ENCODE measurements around the gene AFF3. TPM values are rescaled to one million over a fixed set of nuclear protein-coding genes. Genes with fewer than 3 reads are reported as not detected.
"Not testable (repeated sequence)": the region's sequence is repeated elsewhere in the genome, so short reads cannot be mapped to it uniquely, and the experiment has no call there.

AFF3 gene
- total and polyA plus RNA-seq, 4 experiments from 2014 or later = 0.63 to 4.6 (median 3.6) TPM

DNA sequence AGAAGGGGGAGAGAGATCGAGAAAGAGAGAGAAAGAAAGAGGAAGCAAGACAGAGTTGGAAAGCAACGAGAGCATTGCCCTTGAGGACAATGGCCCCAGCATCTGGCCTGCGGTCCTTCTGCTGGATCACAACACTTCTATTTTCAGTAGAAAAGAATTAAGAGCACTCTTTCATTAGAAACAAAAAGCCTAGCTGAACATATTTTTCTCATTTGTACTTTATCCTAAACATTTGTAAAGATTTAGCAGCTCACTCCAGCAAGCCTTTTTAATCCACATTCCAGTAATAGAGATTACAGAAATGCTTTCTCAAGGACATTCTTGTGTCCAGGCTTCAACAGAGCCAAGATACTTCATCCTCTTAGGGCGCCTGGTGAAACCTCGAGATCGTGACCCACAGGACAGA is 31.6 kb upstream of the AFF3 start:
- no peaks in the 10 kb centered on the region for H3K4me1 ChIP-seq (ENCODE audit: insufficient read depth, low read length)
- no peaks in the 10 kb centered on the region for H3K36me3 Mint-ChIP-seq
- CTCF ChIA-PET (ENCODE audit: partially characterized antibody) = no interaction called here
- peaks cover 0 to 2% of the 10 kb centered on the region in 2 donors for H3K27me3 Mint-ChIP-seq
- peaks cover 0 to 3% (median 0%) of the 10 kb centered on the region in 8 donors for H3K9me3 Mint-ChIP-seq
- POLR2A ChIA-PET (ENCODE audit: partially characterized antibody) = no interaction called here
- no peaks in the 10 kb centered on the region for H3K36me3 ChIP-seq (ENCODE audit: insufficient read depth, low read length)
- intact Hi-C loops (cut with micrococcal nuclease) = no loop called here
- no peak overlapping the region for H3K27ac Mint-ChIP-seq
- no peaks in the 10 kb centered on the region for H3K4me1 Mint-ChIP-seq
- no peak for DNase-seq
- no peaks in the 10 kb centered on the region for H3K9me3 ChIP-seq (ENCODE audit: control insufficient read depth in 1 of 2, low read length in 2 of 2)
- H3K27ac ChIP-seq (ENCODE audit: low read depth, low read length) = no peak overlapping the region
- H3K27me3 ChIP-seq (ENCODE audit: insufficient read depth, low read length) = no peaks in the 10 kb centered on the region
- no peak overlapping the region for H3K4me3 ChIP-seq (ENCODE audit: low read length in 2 of 2)
- H3K4me3 Mint-ChIP-seq = no peak overlapping the region

DNA sequence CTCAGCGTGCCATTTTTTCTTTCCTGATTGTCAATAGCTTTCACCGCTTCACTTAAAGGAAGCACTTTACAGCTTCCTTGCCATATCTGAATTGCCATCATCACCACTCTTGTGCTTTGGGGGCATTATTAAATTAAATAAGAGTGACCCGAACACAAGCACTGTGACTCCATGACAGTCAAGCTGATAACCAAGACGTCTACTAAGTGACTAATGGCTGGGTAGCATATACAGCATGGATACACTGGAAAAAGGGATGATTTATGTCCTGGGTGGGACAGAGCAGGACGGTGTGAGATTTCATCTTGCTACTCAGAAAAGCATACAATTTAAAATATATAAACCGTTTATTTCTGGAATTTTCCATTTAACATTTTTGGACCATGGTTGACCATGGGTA is 24.3 kb upstream of the AFF3 start:
- Histone ChIP-seq H3K36me3 (ENCODE audit: insufficient read depth, low read length) (no peaks in the 10 kb centered on the region), H3K27ac (ENCODE audit: low read depth, low read length) (no peak overlapping the region), H3K4me1 (ENCODE audit: insufficient read depth, low read length) (no peaks in the 10 kb centered on the region), H3K4me3 (ENCODE audit: low read length in 2 of 2) (no peak overlapping the region), H3K9me3 (ENCODE audit: control insufficient read depth in 1 of 2, low read length in 2 of 2) (no peaks in the 10 kb centered on the region), H3K27me3 (ENCODE audit: insufficient read depth, low read length) (no peaks in the 10 kb centered on the region)
- POLR2A ChIA-PET (ENCODE audit: partially characterized antibody) = no interaction called here
- intact Hi-C loops (cut with micrococcal nuclease) = no loop called here
- Mint-ChIP-seq H3K4me1 (no peaks in the 10 kb centered on the region), H3K36me3 (no peaks in the 10 kb centered on the region), H3K27me3 (peaks cover 0 to 2% of the 10 kb centered on the region in 2 donors), H3K4me3 (no peak overlapping the region), H3K9me3 (peaks cover 0 to 16% (median 5%) of the 10 kb centered on the region in 8 donors), H3K27ac (no peak overlapping the region)
- CTCF ChIA-PET (ENCODE audit: partially characterized antibody) = no interaction called here
- no peak for DNase-seq

DNA sequence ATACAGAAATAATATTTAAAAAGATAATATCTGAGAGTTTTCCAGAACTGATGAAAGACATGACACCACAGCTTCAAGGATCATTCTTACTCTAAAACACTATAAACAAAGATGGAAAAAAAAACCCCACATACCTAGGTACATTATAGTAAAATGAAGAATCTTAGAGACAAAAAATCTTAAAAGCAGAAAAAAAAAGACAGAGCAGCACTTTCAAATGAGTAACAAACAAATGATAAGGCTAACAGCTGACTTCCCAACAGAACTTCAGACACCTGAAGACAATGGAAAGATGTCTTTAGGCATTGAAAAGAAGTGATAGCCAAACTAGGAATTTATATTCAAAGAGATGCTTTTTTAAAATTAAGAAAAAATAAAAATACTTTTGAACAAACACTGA is 21.2 kb upstream of the AFF3 start:
- no peaks in the 10 kb centered on the region for H3K4me1 Mint-ChIP-seq
- H3K27ac ChIP-seq (ENCODE audit: low read depth, low read length) = no peak overlapping the region
- POLR2A ChIA-PET (ENCODE audit: partially characterized antibody) = no interaction called here
- CTCF ChIA-PET (ENCODE audit: partially characterized antibody) = no interaction called here
- no peak for DNase-seq
- no peaks in the 10 kb centered on the region for H3K4me1 ChIP-seq (ENCODE audit: insufficient read depth, low read length)
- no peak overlapping the region for H3K4me3 Mint-ChIP-seq
- no peaks in the 10 kb centered on the region for H3K9me3 ChIP-seq (ENCODE audit: control insufficient read depth in 1 of 2, low read length in 2 of 2)
- H3K27me3 ChIP-seq (ENCODE audit: insufficient read depth, low read length) = no peaks in the 10 kb centered on the region
- peaks cover 0 to 16% (median 6%) of the 10 kb centered on the region in 8 donors for H3K9me3 Mint-ChIP-seq
- H3K36me3 Mint-ChIP-seq = no peaks in the 10 kb centered on the region
- peaks cover 0 to 5% of the 10 kb centered on the region in 2 donors for H3K27me3 Mint-ChIP-seq
- no peak overlapping the region for H3K27ac Mint-ChIP-seq
- H3K36me3 ChIP-seq (ENCODE audit: insufficient read depth, low read length) = no peaks in the 10 kb centered on the region
- no peak overlapping the region for H3K4me3 ChIP-seq (ENCODE audit: low read length in 2 of 2)
- intact Hi-C loops (cut with micrococcal nuclease) = no loop called here

DNA sequence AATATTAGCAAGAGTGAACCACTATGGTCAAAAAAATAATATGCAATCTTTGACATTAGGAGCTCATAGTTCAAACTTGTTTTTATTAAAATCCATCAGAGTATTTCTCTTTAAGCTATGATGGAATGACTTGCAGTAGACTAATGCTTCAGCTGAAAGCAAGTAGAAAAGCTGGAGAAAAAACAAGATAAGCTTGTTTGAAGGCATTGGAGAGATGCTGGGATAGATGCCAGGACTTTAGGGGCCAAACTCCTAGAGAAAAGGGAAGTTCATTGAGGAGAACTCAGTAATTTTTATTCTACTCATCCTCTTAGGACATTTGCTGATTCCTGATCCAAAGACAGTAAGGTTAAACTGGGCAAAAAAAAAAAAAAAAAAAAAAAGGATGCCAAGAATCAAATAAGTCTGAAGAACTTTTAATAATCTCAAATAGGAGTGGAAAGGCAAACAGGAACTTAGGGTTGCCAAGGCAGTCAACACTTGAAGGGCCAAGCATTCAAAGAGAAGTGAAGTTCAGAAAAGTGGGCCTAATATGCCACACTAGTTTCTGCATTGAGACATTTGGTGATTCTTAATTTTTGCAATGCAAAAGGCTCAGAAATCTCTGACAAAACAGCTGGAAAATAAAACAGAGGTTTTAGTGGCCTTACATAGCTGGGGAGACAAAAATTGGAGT is 19.7 kb upstream of the AFF3 start:
- H3K4me1 Mint-ChIP-seq = no peaks in the 10 kb centered on the region

DNA sequence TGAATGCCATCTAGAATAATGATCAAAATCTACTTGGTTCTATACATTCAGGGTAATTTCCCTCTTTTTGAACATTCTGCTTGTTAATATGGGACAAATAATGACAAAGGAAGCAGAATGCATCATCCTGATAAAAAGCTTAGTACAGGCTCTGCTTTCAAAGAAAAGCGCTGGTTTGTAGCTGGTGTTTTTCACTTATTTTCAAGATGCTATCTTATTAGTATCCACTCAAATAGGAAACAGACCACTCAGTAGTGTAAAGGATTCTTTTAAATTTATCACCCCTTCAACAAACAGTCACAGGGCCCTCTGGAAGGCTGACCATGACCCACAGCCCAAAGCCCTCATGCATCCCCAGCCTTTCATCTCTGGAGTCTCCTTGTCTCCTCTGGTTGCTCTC is 18.0 kb upstream of the AFF3 start:
- Mint-ChIP-seq H3K27ac (no peak overlapping the region), H3K36me3 (no peaks in the 10 kb centered on the region), H3K4me1 (no peaks in the 10 kb centered on the region), H3K27me3 (peaks cover 5 to 8% of the 10 kb centered on the region in 2 donors), H3K9me3 (peaks cover 0 to 16% (median 6%) of the 10 kb centered on the region in 8 donors), H3K4me3 (no peak overlapping the region)
- H3K9me3 ChIP-seq (ENCODE audit: control insufficient read depth in 1 of 2, low read length in 2 of 2) = no peaks in the 10 kb centered on the region
- CTCF ChIA-PET (ENCODE audit: partially characterized antibody) = no interaction called here
- intact Hi-C loops (cut with micrococcal nuclease) = no loop called here
- POLR2A ChIA-PET (ENCODE audit: partially characterized antibody) = no interaction called here
- no peak overlapping the region for H3K4me3 ChIP-seq (ENCODE audit: low read length in 2 of 2)
- no peaks in the 10 kb centered on the region for H3K36me3 ChIP-seq (ENCODE audit: insufficient read depth, low read length)
- no peak for DNase-seq
- no peak overlapping the region for H3K27ac ChIP-seq (ENCODE audit: low read depth, low read length)
- no peaks in the 10 kb centered on the region for H3K27me3 ChIP-seq (ENCODE audit: insufficient read depth, low read length)
- no peaks in the 10 kb centered on the region for H3K4me1 ChIP-seq (ENCODE audit: insufficient read depth, low read length)

More for the DNA sequence above, 19.7 kb upstream of the AFF3 start:
- Mint-ChIP-seq H3K9me3 (peaks cover 0 to 16% (median 6%) of the 10 kb centered on the region in 8 donors), H3K27me3 (peaks cover 5 to 8% of the 10 kb centered on the region in 2 donors), H3K4me3 (no peak overlapping the region), H3K27ac (no peak overlapping the region), H3K36me3 (no peaks in the 10 kb centered on the region)
- Histone ChIP-seq H3K36me3 (ENCODE audit: insufficient read depth, low read length) (no peaks in the 10 kb centered on the region), H3K4me1 (ENCODE audit: insufficient read depth, low read length) (no peaks in the 10 kb centered on the region), H3K27me3 (ENCODE audit: insufficient read depth, low read length) (no peaks in the 10 kb centered on the region), H3K4me3 (ENCODE audit: low read length in 2 of 2) (no peak overlapping the region), H3K27ac (ENCODE audit: low read depth, low read length) (no peak overlapping the region), H3K9me3 (ENCODE audit: control insufficient read depth in 1 of 2, low read length in 2 of 2) (no peaks in the 10 kb centered on the region)
- intact Hi-C loops (cut with micrococcal nuclease) = no loop called here
- no peak for DNase-seq
- CTCF ChIA-PET (ENCODE audit: partially characterized antibody) = no interaction called here
- POLR2A ChIA-PET (ENCODE audit: partially characterized antibody) = no interaction called here

DNA sequence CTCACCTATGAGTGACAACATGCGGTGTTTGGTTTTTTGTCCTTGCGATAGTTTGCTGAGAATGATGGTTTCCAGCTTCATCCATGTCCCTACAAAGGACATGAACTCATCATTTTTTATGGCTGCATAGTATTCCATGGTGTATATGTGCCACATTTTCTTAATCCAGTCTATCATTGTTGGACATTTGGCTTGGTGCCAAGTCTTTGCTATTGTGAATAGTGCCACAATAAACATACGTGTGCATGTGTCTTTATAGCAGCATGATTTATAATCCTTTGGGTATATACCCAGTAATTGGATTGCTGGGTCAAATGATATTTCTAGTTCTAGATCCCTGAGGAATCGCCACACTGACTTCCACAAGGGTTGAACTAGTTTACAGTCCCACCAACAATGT is 9.4 kb upstream of the AFF3 start:
- H3K27me3 Mint-ChIP-seq; H3K4me1 Mint-ChIP-seq; POLR2A ChIA-PET (ENCODE audit: partially characterized antibody); H3K27ac ChIP-seq (ENCODE audit: low read depth, low read length); H3K36me3 ChIP-seq (ENCODE audit: insufficient read depth, low read length); H3K4me3 Mint-ChIP-seq; H3K9me3 ChIP-seq (ENCODE audit: control insufficient read depth in 1 of 2, low read length in 2 of 2); H3K4me1 ChIP-seq (ENCODE audit: insufficient read depth, low read length); H3K27me3 ChIP-seq (ENCODE audit: insufficient read depth, low read length); intact Hi-C loops (cut with micrococcal nuclease); H3K27ac Mint-ChIP-seq; H3K4me3 ChIP-seq (ENCODE audit: low read length in 2 of 2); CTCF ChIA-PET (ENCODE audit: partially characterized antibody); DNase-seq; H3K36me3 Mint-ChIP-seq; H3K9me3 Mint-ChIP-seq: not testable (repeated sequence)

DNA sequence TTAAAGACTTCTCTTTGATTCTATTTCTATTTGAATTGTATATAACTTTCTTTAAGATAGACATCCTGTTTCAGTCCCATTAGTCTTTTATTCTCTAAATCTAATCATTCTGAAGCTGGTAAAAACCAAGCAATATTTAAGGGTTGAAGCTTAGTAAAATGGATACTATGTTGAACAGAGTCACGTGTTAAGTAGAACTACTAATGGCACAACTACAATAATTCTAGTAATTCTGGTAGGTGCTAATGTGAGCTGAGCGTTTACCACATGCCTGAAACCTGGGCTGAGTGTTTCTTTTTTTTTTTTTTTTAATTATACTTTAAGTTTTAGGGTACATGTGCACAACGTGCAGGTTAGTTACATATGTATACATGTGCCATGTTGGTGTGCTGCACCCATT is 8.9 kb upstream of the AFF3 start:
- ChIA-PET POLR2A (ENCODE audit: partially characterized antibody) (no interaction called here), CTCF (ENCODE audit: partially characterized antibody) (no interaction called here)
- DNase-seq = no peak
- Mint-ChIP-seq H3K27me3 (peaks cover 1 to 6% of the 10 kb centered on the region in 2 donors), H3K4me1 (peaks cover 0 to 2% (median 0%) of the 10 kb centered on the region in 4 donors), H3K9me3 (peaks cover 0 to 4% (median 2%) of the 10 kb centered on the region in 8 donors), H3K27ac (no peak overlapping the region), H3K36me3 (no peaks in the 10 kb centered on the region), H3K4me3 (no peak overlapping the region)
- Histone ChIP-seq H3K27me3 (ENCODE audit: insufficient read depth, low read length) (no peaks in the 10 kb centered on the region), H3K4me1 (ENCODE audit: insufficient read depth, low read length) (no peaks in the 10 kb centered on the region), H3K4me3 (ENCODE audit: low read length in 2 of 2) (no peak overlapping the region), H3K27ac (ENCODE audit: low read depth, low read length) (no peak overlapping the region), H3K9me3 (ENCODE audit: control insufficient read depth in 1 of 2, low read length in 2 of 2) (no peaks in the 10 kb centered on the region), H3K36me3 (ENCODE audit: insufficient read depth, low read length) (no peaks in the 10 kb centered on the region)
- intact Hi-C loops (cut with micrococcal nuclease) = no loop called here

DNA sequence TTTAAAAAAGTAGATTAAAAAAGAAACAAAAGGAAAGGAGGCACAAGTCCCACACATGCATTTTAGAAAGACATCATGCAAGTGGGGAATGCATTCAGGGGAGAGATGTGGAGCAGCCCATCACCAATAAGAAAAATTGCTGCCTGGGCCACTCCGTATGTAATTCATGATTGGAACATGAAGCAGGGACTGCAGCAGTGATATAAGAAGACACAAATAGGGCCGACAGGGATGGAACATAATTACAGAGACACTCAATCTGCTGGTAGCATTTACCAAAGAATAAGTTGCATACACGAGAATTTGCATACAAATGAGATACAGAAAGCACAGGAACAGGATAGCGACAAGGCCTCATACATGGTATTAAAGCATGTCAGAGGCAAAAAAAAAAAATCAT is 6.5 kb upstream of the AFF3 start:
- no peaks in the 10 kb centered on the region for H3K36me3 ChIP-seq (ENCODE audit: insufficient read depth, low read length)
- Mint-ChIP-seq H3K27me3 (peaks cover 0 to 3% of the 10 kb centered on the region in 2 donors), H3K36me3 (no peaks in the 10 kb centered on the region), H3K4me3 (no peak overlapping the region), H3K27ac (no peak overlapping the region), H3K9me3 (peaks cover 0 to 4% (median 2%) of the 10 kb centered on the region in 8 donors), H3K4me1 (peaks cover 0 to 2% (median 0%) of the 10 kb centered on the region in 4 donors)
- ChIA-PET CTCF (ENCODE audit: partially characterized antibody) (no interaction called here), POLR2A (ENCODE audit: partially characterized antibody) (no interaction called here)
- intact Hi-C loops (cut with micrococcal nuclease) = no loop called here
- H3K4me3 ChIP-seq (ENCODE audit: low read length in 2 of 2) = no peak overlapping the region
- H3K9me3 ChIP-seq (ENCODE audit: control insufficient read depth in 1 of 2, low read length in 2 of 2) = no peaks in the 10 kb centered on the region
- H3K4me1 ChIP-seq (ENCODE audit: insufficient read depth, low read length) = no peaks in the 10 kb centered on the region
- H3K27ac ChIP-seq (ENCODE audit: low read depth, low read length) = no peak overlapping the region
- DNase-seq = no peak
- no peaks in the 10 kb centered on the region for H3K27me3 ChIP-seq (ENCODE audit: insufficient read depth, low read length)

Data from CD4-positive, alpha-beta memory T cell (primary cell).